Spleen (tissue), 11 donors: ENCODE measurements around the gene LYRM2. TPM values are rescaled to one million over a fixed set of nuclear protein-coding genes. Genes with fewer than 3 reads are reported as not detected.

Source experiments
- DNase-seq: peaks from one replicate; pipeline ENCODE4 v3.0.0-alpha.2; 2020
- H3K27ac ChIP-seq, 8 donors: fragments of 200-600 bp; sonication (generic) in 7 of 8; 1 replicate in 4 of 8; 2 replicates in 4 of 8; pipeline versions ENCODE4 v1.5.0 to v1.8.0; 2016 to 2021; ENCODE audit warnings: inconsistent platforms in 4 of 8, mild to moderate bottlenecking in 4 of 8, moderate library complexity in 1 of 8
- H3K27me3 ChIP-seq, 7 donors: fragments of 200-600 bp; sonication (generic) in 6 of 7; replicated peaks in 1 of 7; 1 replicate in 4 of 7; 2 replicates in 3 of 7; pipeline versions ENCODE4 v1.5.0 to v1.8.0; 2016 to 2021; ENCODE audit warnings: inconsistent platforms in 3 of 7, mild to moderate bottlenecking in 1 of 7
- H3K36me3 ChIP-seq, 6 donors: fragments of 200-600 bp; sonication (generic) in 5 of 6; 1 replicate in 4 of 6; 2 replicates in 2 of 6; pipeline versions ENCODE4 v1.5.0 to v1.8.0; 2016 to 2021; ENCODE audit warnings: inconsistent platforms in 2 of 6
- H3K4me1 ChIP-seq, 6 donors: fragments of 200-600 bp; sonication (generic) in 5 of 6; 1 replicate in 3 of 6; 2 replicates in 3 of 6; pipeline versions ENCODE4 v1.5.0 to v1.8.0; 2016 to 2021; ENCODE audit warnings: inconsistent platforms in 3 of 6
- H3K4me3 ChIP-seq, 8 donors: fragments of 200-600 bp; sonication (generic) in 7 of 8; 1 replicate in 4 of 8; 2 replicates in 4 of 8; pipeline versions ENCODE4 v1.5.0 to v1.8.0; 2016 to 2021; ENCODE audit warnings: inconsistent platforms in 4 of 8, mild to moderate bottlenecking in 4 of 8, moderate library complexity in 2 of 8
- H3K9me3 ChIP-seq, 8 donors: fragments of 200-600 bp; sonication (generic) in 7 of 8; 1 replicate in 4 of 8; 2 replicates in 4 of 8; pipeline versions ENCODE4 v1.5.0 to v1.8.0; 2016 to 2021; ENCODE audit warnings: inconsistent platforms in 4 of 8
- CTCF ChIP-seq, 11 experiments: fragments of 200-600 bp in 7 of 11; fragments of 450-650 bp in 4 of 11; sonication (generic) in 4 of 11; IDR thresholded peaks in 8 of 11; conservative IDR thresholded peaks in 3 of 11; 1 replicate in 7 of 11; 2 replicates in 4 of 11; pipeline versions ENCODE4 v1.4.0 to v1.8.0; 2016 to 2021; ENCODE audit warnings: antibody characterized with exemption in 11 of 11, inconsistent platforms in 4 of 11, mild to moderate bottlenecking in 1 of 11
- POLR2A ChIP-seq, 3 donors: fragments of 450-650 bp; IDR thresholded peaks; one replicate each; pipeline ENCODE4 v1.5.1; 2017; ENCODE audit warnings: antibody characterized with exemption in 3 of 3, mild to moderate bottlenecking in 1 of 3
- POLR2AphosphoS5 ChIP-seq, 3 donors: sonication (generic); formaldehyde crosslinking; IDR thresholded peaks; one replicate each; pipeline ENCODE4 v1.5.1; 2017; ENCODE audit warnings: antibody characterized with exemption in 3 of 3
- WGBS, 5 donors: extraction: QIAGEN DNeasy Blood & Tissue Kit in 3 of 5; methylation state at CpG; one replicate each; pipeline versions ENCODE4 v1.1.5 to v1.1.7; 2013 to 2018; 5-methylcytosine and 5-hydroxymethylcytosine counted together
- intact Hi-C: fragments of 100-400 bp; cut with DNase I; formaldehyde crosslinking; loops from one replicate; pipeline ENCODE4 v1.15.0; 2023; ENCODE audit warnings: low total_unique reads
- polyA plus RNA-seq, 3 donors: library from polyadenylated mRNA; stranded (reverse); fragments of 200-250 nt; gene quantifications; one replicate each; pipeline ENCODE4 v1.2.1, GENCODE V29; 2013
- total RNA-seq, 7 donors: library from RNA; depleted of rRNA in 3 of 7; stranded (reverse); fragments of >200 nt in 3 of 7; fragmentation: NEBNext Ultra II Directional in 4 of 7; extraction: Animal tissue kit (Norgen Biotek cat#: 25700) in 4 of 7; gene quantifications; one replicate each; pipeline versions ENCODE4 v1.1.0 to v1.2.1, GENCODE V29; 2016 to 2021
- donor health status: healthy with polysubstance abuse.
- donor health status: DM: no; HTN: no; CAD: no; lungs with moderate emphysema.
- donor health status: DM: no; HTN: no; CAD: no.
- donor health status: Bipolar disorder and iron deficiency.
- donor health status: healthy.
- donor health status: DM: no; HTN: no; CAD: no.
- donor health status: DM: yes; HTN: yes; CAD: no.

LYRM2 gene
- total and polyA plus RNA-seq, 10 donors: 12.7 to 31.8 (median 24.7) TPM

GRCh38 chr6:89612121-89612520 is 26.4 kb downstream of the LYRM2 start:
- H3K4me3 ChIP-seq: no peak overlapping the region
- H3K27me3 ChIP-seq: no peaks in the 10 kb centered on the region
- H3K27ac ChIP-seq: no peak overlapping the region
- WGBS, 5 donors: 90 to 95% (median 91%) methylated on average over 12 of the region's 12 CpGs
- no peaks in the 10 kb centered on the region for H3K36me3 ChIP-seq
- TF ChIP-seq CTCF (IDR thresholded peaks at IDR 0.05 in 8 of 11, conservative IDR thresholded peaks at IDR 0.05 in 3 of 11) (peak in 1 of 11 experiments; percentile 2), POLR2A (IDR thresholded peaks at IDR 0.05) (no peak)
- intact Hi-C loops: no loop called here
- no peak for DNase-seq
- H3K9me3 ChIP-seq: no peaks in the 10 kb centered on the region
- H3K4me1 ChIP-seq: no peaks in the 10 kb centered on the region

- H3K4me1 ChIP-seq: no peaks in the 10 kb centered on the region
- no peak for DNase-seq
- peak in 1 of 11 experiments; percentile 16 for TF ChIP-seq CTCF (IDR thresholded peaks at IDR 0.05 in 8 of 11, conservative IDR thresholded peaks at IDR 0.05 in 3 of 11)
- TF ChIP-seq POLR2AphosphoS5 (IDR thresholded peaks at IDR 0.05): no peak
- H3K27ac ChIP-seq: no peak overlapping the region
- H3K36me3 ChIP-seq: no peaks in the 10 kb centered on the region
- no peaks in the 10 kb centered on the region for H3K27me3 ChIP-seq
- no peaks in the 10 kb centered on the region for H3K9me3 ChIP-seq
- no peak overlapping the region for H3K4me3 ChIP-seq
- intact Hi-C loops: no loop called here
Measured at GRCh38 chr6:89611666-89612065, 26.9 kb downstream of the LYRM2 start.

- H3K27ac ChIP-seq: no peak overlapping the region
- no peak overlapping the region for H3K4me3 ChIP-seq
- DNase-seq: peak; percentile 91
- intact Hi-C loops: no loop called here
- no peaks in the 10 kb centered on the region for H3K4me1 ChIP-seq
- H3K9me3 ChIP-seq: no peaks in the 10 kb centered on the region
- H3K36me3 ChIP-seq: peaks cover 0 to 6% (median 0%) of the 10 kb centered on the region in 6 donors
- WGBS, 5 donors: 41 to 54% (median 47%) methylated on average over 11 of the region's 11 CpGs
- TF ChIP-seq CTCF (IDR thresholded peaks at IDR 0.05 in 8 of 11, conservative IDR thresholded peaks at IDR 0.05 in 3 of 11): peak; percentile 73 to 90 (median 87)
- no peak for TF ChIP-seq POLR2AphosphoS5 (IDR thresholded peaks at IDR 0.05)
- TF ChIP-seq POLR2A (IDR thresholded peaks at IDR 0.05): no peak
- H3K27me3 ChIP-seq: no peaks in the 10 kb centered on the region
Measured at GRCh38 chr6:89610149-89610642, 28.4 kb downstream of the LYRM2 start.

GRCh38 chr6:89605861-89606260 is 32.7 kb downstream of the LYRM2 start:
- intact Hi-C loops: loop anchor here (10.0 kb wide), 2 partner anchors 171 to 621 kb away; partner anchors contain the start of gene ANKRD6
- Histone ChIP-seq H3K36me3 (peaks cover 0 to 6% (median 0%) of the 10 kb centered on the region in 6 donors), H3K9me3 (no peaks in the 10 kb centered on the region), H3K4me3 (no peak overlapping the region), H3K4me1 (no peaks in the 10 kb centered on the region), H3K27me3 (no peaks in the 10 kb centered on the region), H3K27ac (no peak overlapping the region)
- no peak for TF ChIP-seq POLR2AphosphoS5 (IDR thresholded peaks at IDR 0.05)
- TF ChIP-seq CTCF (IDR thresholded peaks at IDR 0.05 in 8 of 11, conservative IDR thresholded peaks at IDR 0.05 in 3 of 11): no peak
- no peak for TF ChIP-seq POLR2A (IDR thresholded peaks at IDR 0.05)
- 87 to 97% (median 91%) methylated on average over 5 of the region's 5 CpGs for WGBS, 5 donors
- no peak for DNase-seq
